Activated CD8-positive, alpha-beta memory T cell treated with anti-CD3 and anti-CD28 coated beads, Interleukin-2, amount 50 U/mL, for 24 hours (primary cell): Measurements from ENCODE around the gene KRT6A.

Source experiments
- DNase-seq: peaks from one replicate; pipeline ENCODE4 v3.0.0-alpha.2; 2020; ENCODE audit errors: extremely low read depth

Gene KRT6A

DNA sequence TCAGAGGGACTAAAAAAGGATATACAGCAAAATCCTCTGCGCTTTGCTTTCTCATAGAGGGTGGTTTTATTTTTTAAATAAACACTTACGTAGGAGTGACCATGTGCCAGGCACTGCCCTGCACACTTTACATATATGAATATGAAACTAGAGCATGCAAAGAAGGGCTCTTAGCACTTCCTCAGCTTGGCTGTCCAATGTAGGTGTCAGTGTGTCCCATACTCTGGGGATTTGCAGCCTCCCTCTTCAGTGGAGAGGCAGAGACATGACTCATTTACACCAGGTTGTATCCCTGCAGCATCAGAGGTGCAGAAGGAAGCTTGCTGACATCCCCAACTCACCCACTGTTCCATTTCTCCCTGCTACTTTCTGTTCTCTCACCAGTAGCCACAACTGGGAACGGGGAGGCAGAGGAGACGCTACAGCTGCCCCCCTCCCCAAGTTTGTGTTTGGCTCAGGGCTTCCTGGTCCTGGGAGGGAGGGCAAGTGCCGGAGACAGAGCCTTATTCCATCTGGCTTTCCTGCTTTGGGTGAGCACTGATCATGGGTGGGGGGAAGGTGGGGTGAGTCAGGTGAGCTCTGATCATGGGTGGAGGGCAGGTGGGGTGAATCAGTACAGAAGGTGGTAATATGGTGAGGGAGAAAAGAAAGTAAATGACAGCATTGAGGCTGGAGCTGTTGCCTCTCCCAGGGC lies 32.0 kb upstream of the KRT6A start:
- DNase-seq, result no peak

DNA sequence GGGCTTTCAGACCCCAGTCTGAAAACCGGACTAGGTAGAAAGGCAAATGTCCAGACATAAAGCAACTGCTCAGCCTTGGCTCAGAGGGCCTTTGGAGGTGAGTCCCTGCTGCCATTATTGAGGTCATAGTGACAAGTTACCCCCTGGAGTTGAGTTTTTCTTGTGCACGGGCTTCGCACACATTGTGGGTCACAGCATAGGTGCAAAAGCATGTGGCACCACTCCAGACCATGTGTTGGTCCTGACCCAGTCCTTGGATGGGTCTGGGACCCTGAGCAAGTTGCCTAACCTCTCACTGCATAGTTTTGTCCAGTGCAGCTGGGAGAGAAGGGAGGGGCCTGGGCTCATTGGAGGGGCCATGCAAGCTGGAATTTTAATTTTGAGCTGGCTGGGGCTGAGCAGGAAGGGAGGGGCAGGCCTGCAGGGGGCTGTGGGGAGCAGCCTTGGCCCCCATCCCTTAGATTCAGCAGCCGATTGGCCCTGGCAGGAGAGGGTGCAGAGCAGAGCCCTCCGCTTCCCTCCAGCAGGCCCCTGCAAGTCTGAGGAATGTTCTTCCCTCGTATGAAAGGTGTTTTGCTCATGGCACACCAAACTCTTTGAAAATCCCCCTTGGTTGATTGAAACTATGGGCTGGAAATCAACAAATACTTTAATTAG lies 31.3 kb upstream of the KRT6A start:
- no peak for DNase-seq

- no peak for DNase-seq
Observed at GRCh38 chr12:52523824-52524223, 30.8 kb upstream of the KRT6A start.

DNA sequence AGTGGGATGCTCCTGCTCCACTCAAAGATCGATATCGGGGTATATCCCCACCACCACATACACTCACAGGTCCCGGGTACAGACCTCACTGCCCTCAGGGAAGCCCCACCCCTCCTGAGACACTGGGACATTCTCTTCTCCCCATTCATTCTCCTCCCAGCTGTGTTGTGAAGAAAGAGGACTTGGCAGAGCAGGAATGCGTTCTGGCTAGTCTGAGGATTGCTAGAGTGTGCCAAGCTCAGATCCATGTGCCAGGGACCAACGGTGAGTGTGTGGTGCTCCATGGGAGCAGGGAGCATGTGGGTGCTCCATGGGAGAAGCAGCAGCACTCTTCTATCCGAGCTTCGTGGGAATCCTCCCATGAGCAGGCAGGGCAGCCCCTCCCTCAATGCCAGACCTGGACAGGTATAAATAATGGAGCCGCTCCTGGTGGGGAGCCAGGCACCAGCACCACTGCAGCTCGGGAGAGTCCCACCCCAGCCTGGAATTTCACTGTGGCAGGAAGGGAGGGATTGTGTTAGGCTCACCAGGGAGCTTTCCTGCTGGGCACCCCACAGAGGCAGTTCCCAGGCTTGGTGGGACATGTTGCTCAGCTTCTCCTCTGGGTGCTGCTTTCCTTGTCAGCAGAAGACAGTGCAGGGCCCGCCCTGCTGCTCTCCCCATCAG lies 29.4 kb upstream of the KRT6A start:
- DNase-seq, result no peak

- no peak for DNase-seq
Observed at GRCh38 chr12:52521568-52522266, 28.7 kb upstream of the KRT6A start.

DNA sequence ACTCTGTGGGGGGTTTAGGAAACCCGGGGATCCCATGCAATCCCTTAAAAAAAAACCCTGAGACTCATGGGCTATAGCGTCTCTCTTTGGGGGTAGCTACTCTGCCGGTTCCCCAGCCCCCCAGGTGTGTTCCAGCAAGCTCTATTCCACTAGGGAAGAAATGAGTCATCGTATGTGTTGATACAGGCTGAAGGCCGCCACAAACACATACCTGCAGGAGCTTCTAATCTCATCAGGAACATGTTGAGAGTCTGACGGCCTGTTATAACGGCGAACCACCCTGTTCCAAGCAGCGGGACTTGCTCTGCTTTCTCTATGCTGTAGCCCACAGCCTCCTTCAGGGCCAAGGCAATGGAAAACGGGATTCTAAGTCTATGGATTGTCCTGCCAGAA lies 28.1 kb upstream of the KRT6A start:
- no peak for DNase-seq

DNA sequence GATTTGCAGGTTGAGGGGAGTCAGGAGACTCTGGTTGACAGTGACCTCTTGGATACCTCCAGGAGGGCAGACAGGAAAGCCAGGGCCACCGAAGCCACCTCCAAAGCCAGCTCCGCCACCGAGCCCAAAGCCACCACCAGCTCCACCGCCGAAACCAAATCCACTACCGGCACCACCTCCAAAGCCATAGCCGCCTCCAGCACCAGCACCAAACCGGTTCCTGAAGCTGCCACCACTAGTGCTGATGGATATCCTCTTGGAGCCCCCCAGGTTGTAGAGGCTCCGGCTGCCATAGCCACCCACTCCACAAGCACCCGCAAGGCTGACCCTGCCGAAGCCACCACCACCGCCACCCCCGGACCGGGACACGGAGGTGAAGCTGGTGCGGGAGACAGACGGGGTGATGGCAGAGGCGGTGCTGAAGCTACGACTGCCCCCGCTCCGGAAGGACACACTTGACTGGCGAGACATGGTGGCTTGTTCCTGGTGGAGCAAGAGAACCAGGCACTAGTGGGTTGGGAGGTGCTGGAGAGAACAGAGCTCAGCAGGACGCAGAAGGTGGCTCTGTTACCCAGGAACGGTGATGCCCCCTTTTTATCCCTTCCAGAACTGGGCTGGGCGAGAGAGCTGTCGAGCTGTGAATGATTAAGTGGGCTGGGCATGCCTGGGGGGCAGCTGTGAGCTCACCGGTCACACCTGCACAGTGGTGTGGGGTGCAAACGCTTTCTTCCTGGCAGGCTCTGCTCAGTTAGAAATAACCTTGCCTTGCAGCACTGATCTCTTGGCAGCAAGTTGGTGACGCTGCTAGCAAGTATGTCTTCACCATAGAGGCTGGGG lies 27.0 kb upstream of the KRT6A start, which contains the start of gene KRT5:
Gene KRT5, minus strand, starts transcription at position 569 of the 837 bp plus-strand sequence. Its CDS starts 98 bp downstream, at position 471.
- no peak for DNase-seq

DNA sequence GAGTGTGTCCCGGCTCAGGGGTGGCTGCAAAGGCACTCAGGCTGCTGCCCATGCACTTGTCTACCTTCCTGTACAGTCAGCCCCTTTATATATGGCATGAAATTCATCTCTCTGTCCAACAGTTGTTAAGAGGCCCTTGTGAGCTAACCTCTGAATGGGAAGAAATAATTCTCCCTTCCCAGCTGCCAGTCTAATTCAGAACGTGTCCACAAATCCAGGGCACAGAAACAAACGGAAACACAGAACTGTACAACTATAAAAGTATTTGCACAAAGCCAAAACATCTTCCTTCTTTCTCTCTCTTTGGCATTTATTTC lies 26.3 kb upstream of the KRT6A start:
- DNase-seq, result no peak

DNA sequence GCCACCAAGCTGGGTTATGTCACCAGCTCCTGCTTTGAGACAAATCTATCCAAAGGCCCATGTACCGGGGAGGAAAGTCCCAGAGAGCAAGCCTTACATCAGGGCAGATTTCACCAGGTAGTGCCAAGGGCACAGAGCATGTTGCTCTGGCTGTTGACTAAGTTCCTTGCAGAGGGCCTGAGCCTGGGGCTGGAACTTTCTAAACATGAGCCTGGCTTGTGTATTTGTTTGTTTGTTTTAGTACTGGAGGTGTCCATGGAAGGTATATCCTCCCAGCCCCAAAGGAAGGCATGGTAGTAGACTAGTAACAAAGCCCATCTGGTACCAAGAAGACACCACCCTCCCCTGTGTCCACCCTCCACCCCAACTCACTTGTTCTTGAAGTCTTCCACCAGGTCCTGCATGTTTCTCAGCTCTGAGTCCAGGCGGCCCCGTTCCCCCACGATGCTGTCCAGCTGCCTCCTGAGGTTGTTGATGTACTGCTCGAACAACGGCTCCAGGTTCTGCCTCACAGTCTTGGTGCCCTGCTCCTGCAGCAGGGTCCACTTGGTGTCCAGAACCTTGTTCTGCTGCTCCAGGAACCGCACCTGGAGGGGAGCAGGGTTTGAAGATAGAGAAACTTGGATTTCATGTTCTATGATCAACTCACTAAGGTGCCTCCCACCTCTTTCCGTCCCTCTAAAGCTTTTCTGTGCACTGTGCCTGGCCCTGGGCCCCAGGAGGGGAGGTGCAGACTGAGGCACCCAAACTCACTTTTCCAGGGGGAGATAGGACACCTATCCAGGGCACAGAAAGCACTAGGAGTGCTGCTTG lies 25.7 kb upstream of the KRT6A start:
- no peak for DNase-seq

GRCh38 chr12:52517888-52518287 lies 24.8 kb upstream of the KRT6A start:
- no peak for DNase-seq

DNA sequence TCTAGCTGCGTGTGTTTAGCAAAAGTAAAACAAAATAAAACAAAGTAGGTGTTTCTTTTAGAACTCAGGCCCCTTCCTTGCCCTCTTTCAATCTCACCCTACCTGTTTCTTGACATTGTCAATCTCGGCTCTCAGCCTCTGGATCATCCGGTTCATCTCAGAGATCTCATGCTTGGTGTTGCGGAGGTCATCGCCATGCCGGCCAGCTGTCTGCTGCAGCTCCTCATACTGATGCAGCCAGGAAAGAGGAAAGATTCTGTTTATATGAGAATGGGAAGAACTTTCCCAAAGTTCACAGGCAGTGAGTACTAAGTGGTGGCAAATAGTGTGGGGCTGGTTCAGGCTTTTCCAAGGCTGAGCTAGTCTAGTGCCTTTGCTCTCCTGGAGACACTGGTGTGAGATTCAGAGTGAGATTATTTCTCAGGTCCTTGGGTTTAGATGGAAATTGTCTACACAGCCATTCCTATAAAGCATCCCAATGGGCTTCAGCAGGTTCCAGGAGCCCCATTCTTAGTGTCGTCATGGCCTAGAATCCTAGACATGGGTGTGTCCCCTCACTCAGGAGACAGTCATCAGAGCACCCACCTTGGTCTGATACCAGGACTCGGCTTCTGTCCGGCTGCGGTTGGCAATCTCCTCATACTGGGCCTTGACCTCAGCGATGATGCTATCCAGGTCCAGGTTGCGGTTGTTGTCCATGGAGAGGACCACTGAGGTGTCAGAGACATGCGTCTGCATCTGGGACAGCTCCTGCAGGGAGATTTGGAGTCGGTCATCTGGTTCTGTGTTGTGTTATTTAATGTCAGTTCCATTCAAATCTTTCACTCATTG lies 24.2 kb upstream of the KRT6A start:
- no peak for DNase-seq

GRCh38 chr12:52515927-52516831 lies 23.1 kb upstream of the KRT6A start:
- no peak for DNase-seq

GRCh38 chr12:52515319-52515646 lies 22.2 kb upstream of the KRT6A start:
- DNase-seq, result no peak

DNA sequence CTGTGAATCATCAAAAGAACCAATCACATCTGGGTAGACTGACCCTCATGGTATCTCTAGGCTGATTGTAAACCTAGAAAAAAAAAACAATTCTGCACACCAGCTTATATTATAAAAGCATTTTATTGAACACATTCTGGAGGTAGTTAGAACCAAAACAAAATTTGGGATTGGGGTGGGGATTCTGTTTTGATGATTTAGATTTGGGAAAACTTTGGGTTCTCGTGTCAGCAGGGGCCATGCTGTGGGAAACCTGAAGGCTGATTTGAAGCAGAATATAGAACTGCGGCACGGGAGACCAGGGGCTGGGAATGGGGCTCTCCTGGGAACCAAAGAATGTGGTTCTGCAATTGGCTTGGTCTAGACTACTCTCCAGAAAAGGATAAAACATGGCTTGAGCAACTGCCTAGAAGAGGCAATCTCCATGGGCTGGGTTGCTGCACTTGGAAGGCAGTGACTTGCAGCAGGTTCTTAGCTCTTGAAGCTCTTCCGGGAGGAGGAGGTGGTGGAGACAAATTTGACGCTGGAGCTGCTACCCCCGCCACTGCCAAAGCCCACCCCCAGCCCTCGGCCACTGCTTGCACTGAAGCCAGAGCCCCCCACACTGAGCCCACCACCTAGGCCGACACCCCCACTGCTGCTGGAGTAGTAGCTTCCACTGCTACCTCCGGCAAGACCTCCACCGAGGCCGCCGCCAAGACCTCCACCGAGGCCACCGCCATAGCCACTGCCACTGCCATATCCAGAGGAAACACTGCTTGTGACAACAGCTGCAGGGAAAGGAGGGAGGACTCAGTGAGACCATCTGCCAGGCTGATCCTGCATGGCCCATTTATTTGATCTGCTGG lies 21.6 kb upstream of the KRT6A start:
- DNase-seq, result no peak

DNA sequence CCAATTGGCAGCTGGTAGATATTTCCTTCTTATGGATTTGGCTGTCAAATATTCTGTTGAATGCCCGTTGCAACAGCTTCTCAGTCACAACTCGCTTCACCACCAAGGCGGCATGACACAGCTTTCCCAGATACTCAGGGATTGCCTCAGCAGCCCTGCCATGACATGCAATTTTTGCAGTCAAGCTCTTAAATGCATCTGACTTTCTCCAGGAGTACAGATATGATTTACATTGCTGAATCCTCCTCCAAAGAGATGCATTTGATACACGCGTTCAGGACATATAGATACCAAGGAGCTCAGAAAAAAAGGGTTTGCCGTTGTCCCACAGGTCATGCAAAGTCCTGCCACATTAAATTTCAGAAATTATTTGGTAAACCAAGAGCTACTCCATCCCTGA lies 20.7 kb upstream of the KRT6A start:
- DNase-seq, result no peak

DNA sequence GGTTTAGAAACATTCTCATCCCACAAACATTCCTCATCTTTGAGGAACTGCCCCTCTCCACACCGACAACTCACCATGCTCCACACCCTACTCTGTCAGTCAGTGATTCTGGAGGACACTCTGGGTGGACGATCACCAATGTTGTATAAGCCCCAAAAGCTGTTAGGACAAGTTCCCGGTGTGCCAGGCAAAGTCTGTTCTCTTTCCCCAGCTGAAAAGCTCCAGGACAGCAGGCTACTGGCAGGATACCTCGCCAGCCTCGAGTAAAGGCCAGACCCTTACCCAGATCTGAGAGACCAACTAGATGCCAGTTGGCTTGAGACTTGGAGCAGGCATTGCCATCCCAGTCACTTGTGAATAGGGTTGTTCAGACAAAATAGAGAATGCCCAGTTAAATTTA lies 15.2 kb upstream of the KRT6A start:
- no peak for DNase-seq

GRCh38 chr12:52506858-52507715 lies 14.0 kb upstream of the KRT6A start:
- DNase-seq, result no peak
